ENCODE results near the gene TRPM5. TPM values are rescaled to one million over a fixed set of nuclear protein-coding genes. Genes with fewer than 3 reads are reported as not detected.
A peak's percentile ranks its signal among the peaks of the same experiment; 100 is the strongest.

The TRPM5 gene
- total and polyA plus RNA-seq, 9 of the 15 experiments (the other 6 are each of a cell fraction or from before 2014, with no cell fraction given): not detected

- TF ChIP-seq ARID4B (CRISPR knock-in tag; IDR thresholded peaks at IDR 0.05) (no peak), NR2F6 (CRISPR knock-in tag; IDR thresholded peaks at IDR 0.05) (no peak), POLR2G (IDR thresholded peaks at IDR 0.05; ENCODE audit: low read depth, low read length) (peak; percentile 35), ZNF584 (CRISPR knock-in tag; IDR thresholded peaks at IDR 0.05; ENCODE audit: low read depth) (no peak), SMAD2 (IDR thresholded peaks at IDR 0.05; ENCODE audit: low read depth, low read length) (no peak), NCOA2 (IDR thresholded peaks at IDR 0.05; ENCODE audit: partially characterized antibody in 2 of 2) (no peak)
Measured at GRCh38 chr11:2402890-2403645, 41.2 kb downstream of the TRPM5 start (continued).

All from K562 (cell line).